Prostate gland (tissue), 2 donors: ENCODE results near the gene ZBTB7C. TPM values are rescaled to one million over a fixed set of nuclear protein-coding genes. Genes with fewer than 3 reads are reported as not detected.

Source experiments
- DNase-seq: peaks from one replicate; pipeline ENCODE4 v3.0.0-alpha.2; 2019; ENCODE audit warnings: low spot score
- H3K27ac ChIP-seq, 2 donors: fragments of 200-600 bp; sonication (generic); 2 replicates each; pipeline ENCODE4 v1.5.1; 2017 to 2019
- H3K27me3 ChIP-seq: fragments of 200-600 bp; sonication (generic); replicated peaks from 2 replicates; pipeline ENCODE4 v1.5.1; 2019; ENCODE audit not compliant: insufficient read depth
- H3K36me3 ChIP-seq, 2 donors: fragments of 200-600 bp; sonication (generic); 1 replicate in 1 of 2; 2 replicates in 1 of 2; pipeline versions ENCODE4 v1.5.1 to v1.8.1; 2017 to 2019
- H3K4me1 ChIP-seq: fragments of 200-600 bp; sonication (generic); replicated peaks from 2 replicates; pipeline ENCODE4 v1.5.1; 2019
- H3K4me3 ChIP-seq, 2 donors: fragments of 200-600 bp; sonication (generic); 2 replicates each; pipeline ENCODE4 v1.5.1; 2017 to 2019
- H3K9me3 ChIP-seq: fragments of 200-600 bp; sonication (generic); 2 replicates; pipeline ENCODE4 v1.5.1; 2017
- POLR2A ChIP-seq: fragments of 450-650 bp; IDR thresholded peaks from one replicate; pipeline ENCODE4 v1.6.1; 2016; ENCODE audit warnings: antibody characterized with exemption, mild to moderate bottlenecking
- POLR2AphosphoS5 ChIP-seq: sonication (generic); formaldehyde crosslinking; IDR thresholded peaks from one replicate; pipeline ENCODE4 v1.6.1; 2017; ENCODE audit warnings: antibody characterized with exemption
- WGBS: methylation state at CpG from one replicate; pipeline ENCODE4 v1.1.5; 2018; 5-methylcytosine and 5-hydroxymethylcytosine counted together
- intact Hi-C: fragments of 100-400 bp; cut with DNase I; formaldehyde crosslinking; loops from one replicate; pipeline ENCODE4 v1.14.2; 2022
- total RNA-seq, 2 donors: library from RNA; depleted of rRNA; stranded (reverse); fragments of >200 nt; gene quantifications; one replicate each; pipeline ENCODE4 v1.1.0, GENCODE V29; 2016
- TF ChIP-seq, protein P1 (sequence below), 4 experiments: fragments of 200-600 bp in 2 of 4; fragments of 450-650 bp in 2 of 4; sonication (generic) in 2 of 4; IDR thresholded peaks; 1 replicate in 3 of 4; 2 replicates in 1 of 4; pipeline ENCODE4 v1.5.1; 2016 to 2019; ENCODE audit warnings: antibody characterized with exemption in 4 of 4, mild to moderate bottlenecking in 2 of 4, moderate library complexity in 2 of 4

The ZBTB7C gene
- total RNA-seq, 2 donors from 2014 or later, result 14.7 to 48.9 TPM

DNA sequence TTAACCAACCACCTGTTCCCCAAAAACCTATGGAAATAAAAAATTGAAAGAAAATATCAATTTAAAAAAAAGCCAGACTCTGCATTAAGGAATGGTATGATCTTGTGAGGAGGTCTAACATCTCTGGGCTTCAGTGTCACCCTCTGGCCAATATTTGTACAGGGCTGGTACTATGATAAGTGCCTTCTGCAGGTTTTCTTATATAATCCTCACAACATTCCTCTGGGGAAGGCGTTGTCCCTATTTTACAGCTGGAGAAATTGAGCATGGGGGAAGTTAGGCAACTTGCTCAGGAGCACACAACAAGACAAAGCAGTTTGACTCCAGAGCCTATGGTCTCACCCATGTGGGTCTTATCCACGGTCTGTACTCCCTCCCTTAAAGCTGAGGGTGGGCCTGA, 86.0 kb downstream of the ZBTB7C start:
- Histone ChIP-seq H3K36me3 (no peaks in the 10 kb centered on the region), H3K27ac (no peak overlapping the region), H3K27me3 (no peaks in the 10 kb centered on the region), H3K4me1 (no peaks in the 10 kb centered on the region), H3K4me3 (no peak overlapping the region), H3K9me3 (no peaks in the 10 kb centered on the region)
- TF ChIP-seq, protein P1, sequence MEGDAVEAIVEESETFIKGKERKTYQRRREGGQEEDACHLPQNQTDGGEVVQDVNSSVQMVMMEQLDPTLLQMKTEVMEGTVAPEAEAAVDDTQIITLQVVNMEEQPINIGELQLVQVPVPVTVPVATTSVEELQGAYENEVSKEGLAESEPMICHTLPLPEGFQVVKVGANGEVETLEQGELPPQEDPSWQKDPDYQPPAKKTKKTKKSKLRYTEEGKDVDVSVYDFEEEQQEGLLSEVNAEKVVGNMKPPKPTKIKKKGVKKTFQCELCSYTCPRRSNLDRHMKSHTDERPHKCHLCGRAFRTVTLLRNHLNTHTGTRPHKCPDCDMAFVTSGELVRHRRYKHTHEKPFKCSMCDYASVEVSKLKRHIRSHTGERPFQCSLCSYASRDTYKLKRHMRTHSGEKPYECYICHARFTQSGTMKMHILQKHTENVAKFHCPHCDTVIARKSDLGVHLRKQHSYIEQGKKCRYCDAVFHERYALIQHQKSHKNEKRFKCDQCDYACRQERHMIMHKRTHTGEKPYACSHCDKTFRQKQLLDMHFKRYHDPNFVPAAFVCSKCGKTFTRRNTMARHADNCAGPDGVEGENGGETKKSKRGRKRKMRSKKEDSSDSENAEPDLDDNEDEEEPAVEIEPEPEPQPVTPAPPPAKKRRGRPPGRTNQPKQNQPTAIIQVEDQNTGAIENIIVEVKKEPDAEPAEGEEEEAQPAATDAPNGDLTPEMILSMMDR (IDR thresholded peaks at IDR 0.05), result no peak
- TF ChIP-seq POLR2A, result no peak
- intact Hi-C loops, result no loop called here
- WGBS, result 91% methylated on average over 2 of the region's 2 CpGs
- no peak for DNase-seq

DNA sequence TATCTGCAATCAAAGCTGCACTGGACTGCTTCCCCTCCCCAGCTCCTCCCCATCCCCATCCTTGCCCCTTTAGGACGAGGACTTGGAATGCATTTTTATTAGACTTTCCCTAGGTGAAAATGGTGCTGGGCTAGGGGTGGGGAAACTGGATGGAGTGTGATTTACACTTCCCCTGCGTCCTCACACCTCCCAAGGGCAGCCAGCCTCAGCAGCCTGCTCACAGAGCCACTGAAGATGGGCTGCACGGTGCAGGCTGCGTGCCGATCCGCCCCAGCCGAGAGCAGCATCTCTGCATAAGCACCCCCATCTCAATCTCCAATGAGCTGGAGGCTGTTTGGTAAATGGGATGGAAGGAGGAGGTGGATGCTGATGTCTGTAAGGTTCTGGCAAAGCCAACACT, 87.6 kb downstream of the ZBTB7C start:
- Histone ChIP-seq H3K9me3 (no peaks in the 10 kb centered on the region), H3K4me3 (no peak overlapping the region), H3K36me3 (no peaks in the 10 kb centered on the region), H3K27me3 (no peaks in the 10 kb centered on the region), H3K4me1 (no peaks in the 10 kb centered on the region), H3K27ac (no peak overlapping the region)
- TF ChIP-seq POLR2AphosphoS5 (no peak), POLR2A (no peak)
- TF ChIP-seq, protein P1 (IDR thresholded peaks at IDR 0.05), result no peak
- DNase-seq, result no peak
- 85% methylated on average over 7 of the region's 7 CpGs for WGBS
- intact Hi-C loops, result no loop called here

- H3K27ac ChIP-seq, result no peak overlapping the region
- H3K4me3 ChIP-seq, result no peak overlapping the region
- H3K9me3 ChIP-seq, result no peaks in the 10 kb centered on the region
- intact Hi-C loops, result no loop called here
- no peak for DNase-seq
- 96% methylated on average over 3 of the region's 3 CpGs for WGBS
- H3K4me1 ChIP-seq, result no peaks in the 10 kb centered on the region
- H3K27me3 ChIP-seq, result no peaks in the 10 kb centered on the region
- TF ChIP-seq POLR2AphosphoS5 (no peak), POLR2A (no peak)
- TF ChIP-seq, protein P1 (IDR thresholded peaks at IDR 0.05), result no peak
- no peaks in the 10 kb centered on the region for H3K36me3 ChIP-seq
These were observed 88.1 kb downstream of the ZBTB7C start for GRCh38 chr18:48321121-48321520.

DNA sequence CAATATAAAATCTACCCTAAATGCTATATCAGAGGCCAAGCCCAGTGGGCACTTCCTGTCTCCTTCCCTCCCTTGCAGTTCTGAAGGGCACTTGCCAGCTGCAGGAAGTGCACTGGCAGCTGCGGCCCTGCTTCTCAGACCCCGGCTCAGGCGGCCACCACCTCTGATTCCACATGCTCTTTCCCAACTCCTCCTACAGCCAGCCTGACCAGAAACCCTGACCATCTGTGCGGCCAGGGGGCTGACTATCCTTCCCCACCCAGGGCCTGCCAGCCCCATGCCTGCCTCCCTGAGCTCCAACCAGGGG, 88.6 kb downstream of the ZBTB7C start:
- DNase-seq, result no peak
- WGBS, result 80% methylated on average over 4 of the region's 4 CpGs
- H3K9me3 ChIP-seq, result no peaks in the 10 kb centered on the region
- no peaks in the 10 kb centered on the region for H3K36me3 ChIP-seq
- H3K27ac ChIP-seq, result no peak overlapping the region
- intact Hi-C loops, result no loop called here
- H3K4me3 ChIP-seq, result no peak overlapping the region
- H3K27me3 ChIP-seq, result no peaks in the 10 kb centered on the region
- no peaks in the 10 kb centered on the region for H3K4me1 ChIP-seq
- TF ChIP-seq POLR2A (no peak), POLR2AphosphoS5 (no peak)
- TF ChIP-seq, protein P1 (IDR thresholded peaks at IDR 0.05), result no peak

DNA sequence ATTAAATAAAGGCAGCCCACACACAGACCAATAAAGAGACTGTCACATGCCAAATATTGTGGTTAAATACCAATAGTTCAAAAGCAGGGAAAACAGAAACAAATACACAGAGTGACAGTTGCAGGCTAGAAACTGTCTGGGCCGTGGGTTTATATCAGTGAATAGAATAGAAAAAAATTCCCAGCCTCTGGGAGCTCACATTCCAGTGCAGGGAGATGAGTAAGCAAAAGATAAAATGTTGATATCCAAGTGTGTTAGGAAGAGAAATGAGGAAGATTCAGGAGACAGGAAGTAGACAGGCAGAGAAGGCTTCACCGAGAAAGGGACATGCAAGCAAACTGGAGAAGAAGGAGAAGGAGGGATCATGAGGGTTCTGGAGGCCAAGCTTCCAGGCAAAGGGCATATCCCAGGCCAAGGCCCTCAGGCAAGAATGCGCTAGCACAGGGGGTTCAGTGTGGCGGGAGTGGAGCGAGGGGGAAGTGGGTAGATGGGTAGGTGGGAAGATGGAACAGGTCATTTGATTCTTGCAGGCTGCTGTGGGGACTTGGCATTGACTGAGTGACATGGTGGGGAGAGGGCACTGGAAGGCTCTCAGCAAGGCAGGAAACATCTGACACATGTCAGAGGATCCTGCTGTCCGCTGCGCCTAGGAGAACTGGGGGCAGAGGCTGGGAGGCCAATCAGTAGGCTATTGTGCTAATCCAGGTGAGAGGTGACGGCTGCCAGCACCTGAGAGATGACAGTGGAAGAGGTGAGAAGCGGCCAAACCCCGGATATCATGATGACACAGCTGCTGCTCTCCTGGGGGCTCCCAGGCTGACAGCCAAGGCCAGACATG, 89.2 kb downstream of the ZBTB7C start:
- H3K4me3 ChIP-seq, result no peak overlapping the region
- H3K36me3 ChIP-seq, result no peaks in the 10 kb centered on the region
- no peak overlapping the region for H3K27ac ChIP-seq
- intact Hi-C loops, result no loop called here
- no peaks in the 10 kb centered on the region for H3K27me3 ChIP-seq
- H3K9me3 ChIP-seq, result no peaks in the 10 kb centered on the region
- TF ChIP-seq POLR2A, result no peak
- TF ChIP-seq POLR2AphosphoS5, result no peak
- TF ChIP-seq, protein P1 (IDR thresholded peaks at IDR 0.05), result no peak
- no peaks in the 10 kb centered on the region for H3K4me1 ChIP-seq
- DNase-seq, result no peak
- 81% methylated on average over 10 of the region's 10 CpGs for WGBS
